ENCODE measurements around the gene FIGNL1.

FIGNL1 gene

DNA sequence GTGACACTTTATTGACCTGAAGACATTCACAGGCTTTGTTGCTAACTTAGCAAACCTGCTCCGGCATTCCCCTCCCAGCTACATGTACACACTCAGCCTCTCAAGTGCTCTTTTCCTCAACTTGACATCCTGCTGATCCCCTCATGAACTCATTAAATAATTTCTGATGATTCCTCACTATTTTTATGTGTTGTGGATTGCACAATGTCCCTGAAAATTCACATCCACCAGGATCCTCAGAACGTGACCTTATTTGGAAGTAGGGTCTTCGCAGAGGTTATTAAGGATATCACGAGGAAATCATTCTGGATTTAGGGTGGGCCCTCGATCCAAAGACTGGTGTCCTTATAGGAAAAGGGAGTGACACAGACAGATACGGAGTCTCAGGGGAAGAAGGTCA lies 27.3 kb downstream of the FIGNL1 start:
- TF ChIP-seq, protein P1, sequence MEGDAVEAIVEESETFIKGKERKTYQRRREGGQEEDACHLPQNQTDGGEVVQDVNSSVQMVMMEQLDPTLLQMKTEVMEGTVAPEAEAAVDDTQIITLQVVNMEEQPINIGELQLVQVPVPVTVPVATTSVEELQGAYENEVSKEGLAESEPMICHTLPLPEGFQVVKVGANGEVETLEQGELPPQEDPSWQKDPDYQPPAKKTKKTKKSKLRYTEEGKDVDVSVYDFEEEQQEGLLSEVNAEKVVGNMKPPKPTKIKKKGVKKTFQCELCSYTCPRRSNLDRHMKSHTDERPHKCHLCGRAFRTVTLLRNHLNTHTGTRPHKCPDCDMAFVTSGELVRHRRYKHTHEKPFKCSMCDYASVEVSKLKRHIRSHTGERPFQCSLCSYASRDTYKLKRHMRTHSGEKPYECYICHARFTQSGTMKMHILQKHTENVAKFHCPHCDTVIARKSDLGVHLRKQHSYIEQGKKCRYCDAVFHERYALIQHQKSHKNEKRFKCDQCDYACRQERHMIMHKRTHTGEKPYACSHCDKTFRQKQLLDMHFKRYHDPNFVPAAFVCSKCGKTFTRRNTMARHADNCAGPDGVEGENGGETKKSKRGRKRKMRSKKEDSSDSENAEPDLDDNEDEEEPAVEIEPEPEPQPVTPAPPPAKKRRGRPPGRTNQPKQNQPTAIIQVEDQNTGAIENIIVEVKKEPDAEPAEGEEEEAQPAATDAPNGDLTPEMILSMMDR (IDR thresholded peaks at IDR 0.05): no peak

DNA sequence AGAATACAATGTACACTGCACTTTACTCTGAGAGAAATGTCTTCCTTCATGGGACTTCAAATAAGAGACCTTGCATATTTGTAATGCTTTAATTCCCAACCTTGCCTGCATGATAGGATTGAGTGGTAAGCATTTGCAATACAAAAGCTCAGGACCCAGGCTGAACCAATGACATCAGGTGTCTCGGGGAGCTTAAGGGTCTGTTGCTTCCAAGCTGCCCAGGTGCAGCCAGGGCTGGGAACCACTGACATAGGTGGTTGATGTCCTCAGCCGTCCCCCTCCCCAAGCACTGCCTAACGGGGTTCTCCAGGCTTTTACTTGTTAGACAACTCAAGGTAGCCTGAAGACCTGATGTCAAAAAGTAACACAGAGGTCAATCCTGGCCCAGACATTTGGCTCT lies 29.1 kb downstream of the FIGNL1 start:
- TF ChIP-seq, protein P1 (IDR thresholded peaks at IDR 0.05): no peak

DNA sequence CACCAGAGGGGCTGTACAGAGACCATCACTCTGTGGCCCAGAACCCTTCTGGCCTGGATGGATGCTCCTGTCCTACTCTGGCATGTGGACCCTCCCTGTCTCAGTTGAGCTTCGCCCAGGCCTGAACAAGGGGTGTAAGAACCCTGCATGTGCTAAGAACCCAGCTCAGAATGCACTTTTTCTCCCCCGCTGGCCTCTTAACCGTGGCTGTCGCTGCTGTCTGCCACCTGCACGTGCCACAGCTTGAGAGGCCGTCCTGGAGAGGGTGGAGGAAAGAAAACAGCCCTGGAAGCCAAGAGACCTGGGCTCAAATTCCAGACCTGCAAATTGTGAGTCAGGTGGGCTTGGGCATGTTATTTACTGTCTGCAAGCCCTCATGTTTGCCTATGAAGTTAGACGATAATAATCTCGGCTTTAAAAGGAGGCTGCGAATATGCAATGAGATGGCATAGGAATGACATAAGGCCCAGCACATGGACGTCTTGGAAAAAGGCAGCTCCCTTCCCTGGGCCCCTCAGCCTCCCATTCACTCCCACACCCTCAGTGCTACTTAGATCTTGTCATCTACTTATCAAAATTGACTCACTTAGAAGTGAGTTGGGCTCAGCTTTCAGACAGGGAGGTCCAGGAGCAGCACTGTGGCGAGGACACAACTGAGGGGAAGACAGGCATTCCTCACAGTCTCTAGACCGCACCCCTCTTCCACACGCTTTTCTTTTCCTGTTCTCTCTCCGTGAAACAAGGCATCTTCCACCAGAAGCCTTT lies 31.4 kb downstream of the FIGNL1 start:
- TF ChIP-seq, protein P1 (IDR thresholded peaks at IDR 0.05): no peak

DNA sequence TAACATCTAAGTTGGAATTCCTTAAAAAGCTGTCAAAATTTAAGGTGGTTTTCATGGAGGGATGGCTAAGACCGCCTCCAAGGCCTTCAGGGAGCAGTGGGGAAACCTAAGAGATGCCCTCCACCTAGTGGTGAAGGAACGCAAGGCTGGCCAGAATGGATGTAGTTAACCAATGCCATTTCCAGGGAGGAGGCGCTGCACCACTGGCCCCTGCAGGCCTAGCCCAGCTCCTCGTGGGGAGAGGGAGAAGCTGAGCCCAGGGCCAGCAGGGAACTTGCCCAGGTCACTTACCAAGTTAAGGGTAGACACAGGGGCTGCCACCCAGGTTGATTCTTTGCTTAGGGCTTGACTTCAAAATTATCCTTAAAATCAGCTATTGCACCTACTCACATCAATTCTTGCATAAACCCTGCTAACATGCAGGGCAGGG lies 32.0 kb downstream of the FIGNL1 start:
- TF ChIP-seq, protein P1 (IDR thresholded peaks at IDR 0.05): peak; percentile 96

DNA sequence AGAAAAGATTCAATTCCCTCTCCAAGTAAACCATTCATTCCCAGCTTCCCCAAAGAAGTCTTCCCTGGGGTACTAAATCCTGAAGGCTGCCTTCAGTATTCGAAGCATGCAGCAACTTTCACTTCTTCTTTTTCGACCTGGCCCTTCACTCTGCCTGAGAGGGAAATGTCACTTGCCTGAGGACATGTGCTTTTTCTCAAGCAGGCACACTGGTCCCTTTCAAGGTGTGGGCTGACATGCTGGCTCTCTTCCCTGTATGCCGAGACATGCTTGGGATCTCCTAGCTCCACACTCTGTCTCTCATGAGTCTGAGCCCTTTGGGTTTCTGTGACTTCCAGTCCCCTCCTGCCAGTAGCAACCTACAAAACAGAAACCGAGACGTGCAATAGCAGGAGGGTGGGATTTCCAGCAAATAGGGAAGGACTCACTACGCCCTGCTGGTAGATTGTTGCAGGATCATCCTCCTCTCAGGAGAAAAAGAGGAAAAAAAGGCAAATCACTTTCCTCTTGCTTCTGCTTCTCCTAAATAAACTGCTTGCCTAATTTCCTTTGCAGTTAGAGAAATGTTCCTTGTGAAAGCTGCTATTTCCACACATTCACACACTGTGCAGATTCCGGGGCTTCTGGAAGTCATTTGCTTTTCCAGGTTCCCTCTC lies 33.5 kb downstream of the FIGNL1 start:
- TF ChIP-seq, protein P1 (IDR thresholded peaks at IDR 0.05): no peak

DNA sequence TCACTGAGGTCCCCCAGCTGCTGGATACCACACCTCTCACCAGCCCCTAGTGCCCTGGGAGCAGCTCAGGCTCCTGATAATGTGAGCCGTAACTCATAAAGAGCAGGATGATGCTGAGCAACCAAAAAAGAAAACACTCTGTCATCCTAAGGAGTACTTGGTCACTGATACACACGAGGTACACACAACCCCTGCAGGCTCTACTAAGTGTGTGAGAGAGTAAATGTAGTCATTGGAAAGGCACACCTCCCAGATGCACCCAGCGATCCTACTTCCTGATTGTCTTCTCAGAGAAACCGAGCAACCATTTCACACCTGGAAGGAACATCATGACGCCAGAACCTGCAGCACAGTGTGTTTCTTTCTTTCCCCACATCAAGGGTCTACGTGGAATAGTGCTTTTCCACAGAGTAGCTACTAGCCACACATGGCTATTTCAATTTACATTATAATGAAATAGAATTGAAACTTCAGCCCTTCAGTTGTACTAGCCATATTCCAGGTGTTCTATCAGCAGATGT lies 34.2 kb downstream of the FIGNL1 start:
- TF ChIP-seq, protein P1 (IDR thresholded peaks at IDR 0.05): no peak

DNA sequence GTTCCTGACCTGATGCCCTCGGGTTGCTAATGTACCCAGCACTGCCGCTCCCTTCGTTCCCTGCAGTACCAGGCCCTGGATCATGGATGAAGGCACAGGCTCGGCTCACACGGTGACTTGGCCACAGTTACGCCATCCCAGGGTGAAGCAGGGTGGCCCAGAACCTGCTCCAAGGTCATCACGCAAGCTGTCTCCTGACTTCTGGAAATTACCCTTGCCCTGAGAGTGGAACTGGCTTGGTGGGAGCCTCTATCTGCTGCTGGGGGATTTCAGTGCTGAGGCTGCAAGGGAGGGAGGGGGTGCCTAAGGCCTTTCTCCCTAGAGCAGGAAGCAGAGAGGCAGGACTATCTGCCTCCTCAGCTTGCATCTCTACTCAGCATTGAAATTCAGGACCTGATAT lies 36.6 kb downstream of the FIGNL1 start:
- TF ChIP-seq, protein P1 (IDR thresholded peaks at IDR 0.05): no peak
